ENCODE measurements around the gene GSX2. TPM values are rescaled to one million over a fixed set of nuclear protein-coding genes. Genes with fewer than 3 reads are reported as not detected.
"Not testable (repeated sequence)": the region's sequence is repeated elsewhere in the genome, so short reads cannot be mapped to it uniquely, and the experiment has no call there.

The GSX2 gene
- total and polyA plus RNA-seq, 2 donors (not counting 1 experiment from before 2014, with no cell fraction given): 0.05 to 0.33 TPM

GRCh38 chr4:54127660-54128059, 27.7 kb downstream of the GSX2 start:
- Histone ChIP-seq H3K27ac (ENCODE audit: insufficient read depth, low read length) (no peak overlapping the region), H3K9ac (ENCODE audit: insufficient read depth, low read length) (no peak overlapping the region), H3K4me1 (ENCODE audit: control insufficient read depth, extremely low read depth, insufficient read depth, low read length) (no peaks in the 10 kb centered on the region), H3K79me2 (ENCODE audit: control insufficient read depth, insufficient read depth, low read length) (no peaks in the 10 kb centered on the region), H3K36me3 (ENCODE audit: control insufficient read depth, insufficient read depth, low read length) (no peaks in the 10 kb centered on the region), H2AFZ (ENCODE audit: low read length) (no peak overlapping the region), H3K4me2 (ENCODE audit: extremely low read depth, insufficient read depth, low read length) (no peak overlapping the region), H3K9me3 (ENCODE audit: control insufficient read depth, insufficient read depth, low read depth, low read length) (no peaks in the 10 kb centered on the region), H3K4me3 (replicated peaks in 1 of 4; ENCODE audit: control extremely low read depth in 1 of 4, insufficient read depth in 1 of 4, low read depth in 3 of 4, low read length in 4 of 4) (no peak overlapping the region), H3K27me3 (ENCODE audit: control insufficient read depth, insufficient read depth, low read length) (no peaks in the 10 kb centered on the region), H4K20me1 (ENCODE audit: control insufficient read depth, extremely low read depth, insufficient read depth, low read length) (no peaks in the 10 kb centered on the region)
- TF ChIP-seq CTCF (conservative IDR thresholded peaks at IDR 0.05 in 1 of 2, IDR thresholded peaks at IDR 0.05 in 1 of 2; ENCODE audit: low read depth in 1 of 2, low read length in 2 of 2): no peak
- TF ChIP-seq EZH2 (IDR thresholded peaks at IDR 0.05; ENCODE audit: low read length, missing control alignments): no peak
- no peak for DNase-seq (ENCODE audit: low read depth in 2 of 2)

- H3K9ac ChIP-seq (ENCODE audit: insufficient read depth, low read length); H3K27me3 ChIP-seq (ENCODE audit: control insufficient read depth, insufficient read depth, low read length); H3K27ac ChIP-seq (ENCODE audit: insufficient read depth, low read length); H3K4me3 ChIP-seq (replicated peaks in 1 of 4; ENCODE audit: control extremely low read depth in 1 of 4, insufficient read depth in 1 of 4, low read depth in 3 of 4, low read length in 4 of 4); H3K36me3 ChIP-seq (ENCODE audit: control insufficient read depth, insufficient read depth, low read length); H3K4me2 ChIP-seq (ENCODE audit: extremely low read depth, insufficient read depth, low read length); H3K79me2 ChIP-seq (ENCODE audit: control insufficient read depth, insufficient read depth, low read length); H4K20me1 ChIP-seq (ENCODE audit: control insufficient read depth, extremely low read depth, insufficient read depth, low read length); H2AFZ ChIP-seq (ENCODE audit: low read length); H3K4me1 ChIP-seq (ENCODE audit: control insufficient read depth, extremely low read depth, insufficient read depth, low read length); H3K9me3 ChIP-seq (ENCODE audit: control insufficient read depth, insufficient read depth, low read depth, low read length); DNase-seq (ENCODE audit: low read depth in 2 of 2): not testable (repeated sequence)
These were observed 28.7 kb downstream of the GSX2 start for GRCh38 chr4:54128694-54129093.

- no peak for DNase-seq (ENCODE audit: low read depth in 2 of 2)
- TF ChIP-seq CTCF (conservative IDR thresholded peaks at IDR 0.05 in 1 of 2, IDR thresholded peaks at IDR 0.05 in 1 of 2; ENCODE audit: low read depth in 1 of 2, low read length in 2 of 2): no peak
- no peak for TF ChIP-seq EZH2 (IDR thresholded peaks at IDR 0.05; ENCODE audit: low read length, missing control alignments)
- H3K4me2 ChIP-seq (ENCODE audit: extremely low read depth, insufficient read depth, low read length): no peak overlapping the region
- H3K27me3 ChIP-seq (ENCODE audit: control insufficient read depth, insufficient read depth, low read length): no peaks in the 10 kb centered on the region
- no peak overlapping the region for H3K4me3 ChIP-seq (replicated peaks in 1 of 4; ENCODE audit: control extremely low read depth in 1 of 4, insufficient read depth in 1 of 4, low read depth in 3 of 4, low read length in 4 of 4)
- H2AFZ ChIP-seq (ENCODE audit: low read length): no peak overlapping the region
- no peaks in the 10 kb centered on the region for H3K79me2 ChIP-seq (ENCODE audit: control insufficient read depth, insufficient read depth, low read length)
- H3K9me3 ChIP-seq (ENCODE audit: control insufficient read depth, insufficient read depth, low read depth, low read length): no peaks in the 10 kb centered on the region
- H3K9ac ChIP-seq (ENCODE audit: insufficient read depth, low read length): no peak overlapping the region
- H4K20me1 ChIP-seq (ENCODE audit: control insufficient read depth, extremely low read depth, insufficient read depth, low read length): no peaks in the 10 kb centered on the region
- H3K4me1 ChIP-seq (ENCODE audit: control insufficient read depth, extremely low read depth, insufficient read depth, low read length): no peaks in the 10 kb centered on the region
- no peaks in the 10 kb centered on the region for H3K36me3 ChIP-seq (ENCODE audit: control insufficient read depth, insufficient read depth, low read length)
- H3K27ac ChIP-seq (ENCODE audit: insufficient read depth, low read length): no peak overlapping the region
These were observed 39.4 kb downstream of the GSX2 start for GRCh38 chr4:54139332-54139731.

All from fibroblast of lung (primary cell).